Right lobe of liver (tissue), 4 donors: ENCODE data around the gene ZFYVE1.

Experiments
- POLR2A ChIP-seq: fragments of 450-650 bp; IDR thresholded peaks from one replicate; pipeline ENCODE4 v1.6.1; 2017; ENCODE audit warnings: antibody characterized with exemption, mild to moderate bottlenecking
- TF ChIP-seq, protein P1 (sequence below), 4 donors: fragments of 200-600 bp in 3 of 4; fragments of 450-650 bp in 1 of 4; IDR thresholded peaks; one replicate each; pipeline versions ENCODE4 v1.5.1 to v1.8.0; 2016 to 2022; ENCODE audit warnings: antibody characterized with exemption in 4 of 4, mild to moderate bottlenecking in 2 of 4
- donor health status: DM: no; HTN: no; CAD: no.
- donor health status: DM: no; HTN: no; CAD: no.
- donor health status: DM: no; HTN: yes; CAD: no.

DNA sequence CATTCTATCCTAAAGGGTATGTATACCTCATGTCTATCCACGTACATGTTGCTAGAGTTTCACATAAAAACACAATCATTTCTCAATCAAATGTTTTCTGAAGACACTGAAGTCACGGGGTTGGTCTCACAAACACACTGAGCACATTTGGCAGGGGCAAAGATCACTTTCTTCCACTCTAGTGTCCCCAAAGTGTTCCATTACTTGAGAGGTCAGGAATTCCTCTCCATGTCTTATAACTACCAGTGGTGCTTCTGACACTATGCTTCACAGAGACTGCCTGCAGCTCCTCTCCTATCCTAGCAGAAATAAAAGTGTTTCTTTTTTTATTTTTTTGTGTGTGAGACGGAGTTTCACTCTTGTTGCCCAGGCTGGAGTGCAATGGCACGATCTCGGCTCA is 19.1 kb downstream of the ZFYVE1 start:
- TF ChIP-seq POLR2A, result no peak
- TF ChIP-seq, protein P1, sequence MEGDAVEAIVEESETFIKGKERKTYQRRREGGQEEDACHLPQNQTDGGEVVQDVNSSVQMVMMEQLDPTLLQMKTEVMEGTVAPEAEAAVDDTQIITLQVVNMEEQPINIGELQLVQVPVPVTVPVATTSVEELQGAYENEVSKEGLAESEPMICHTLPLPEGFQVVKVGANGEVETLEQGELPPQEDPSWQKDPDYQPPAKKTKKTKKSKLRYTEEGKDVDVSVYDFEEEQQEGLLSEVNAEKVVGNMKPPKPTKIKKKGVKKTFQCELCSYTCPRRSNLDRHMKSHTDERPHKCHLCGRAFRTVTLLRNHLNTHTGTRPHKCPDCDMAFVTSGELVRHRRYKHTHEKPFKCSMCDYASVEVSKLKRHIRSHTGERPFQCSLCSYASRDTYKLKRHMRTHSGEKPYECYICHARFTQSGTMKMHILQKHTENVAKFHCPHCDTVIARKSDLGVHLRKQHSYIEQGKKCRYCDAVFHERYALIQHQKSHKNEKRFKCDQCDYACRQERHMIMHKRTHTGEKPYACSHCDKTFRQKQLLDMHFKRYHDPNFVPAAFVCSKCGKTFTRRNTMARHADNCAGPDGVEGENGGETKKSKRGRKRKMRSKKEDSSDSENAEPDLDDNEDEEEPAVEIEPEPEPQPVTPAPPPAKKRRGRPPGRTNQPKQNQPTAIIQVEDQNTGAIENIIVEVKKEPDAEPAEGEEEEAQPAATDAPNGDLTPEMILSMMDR (IDR thresholded peaks at IDR 0.05), result no peak
